HL-60 (cell line): ENCODE results near the gene NRXN3.

ENCODE experiments used
- POLR2AphosphoS5 ChIP-seq: IDR thresholded peaks from 2 replicates; pipeline ENCODE4 v1.6.1; 2012; ENCODE audit warnings: low read depth
- TF ChIP-seq, protein P1 (sequence below): IDR thresholded peaks from one replicate; pipeline ENCODE4 v1.5.1; 2011; ENCODE audit warnings: low read length, control low read depth, inconsistent platforms; ENCODE audit not compliant: insufficient read depth

DNA sequence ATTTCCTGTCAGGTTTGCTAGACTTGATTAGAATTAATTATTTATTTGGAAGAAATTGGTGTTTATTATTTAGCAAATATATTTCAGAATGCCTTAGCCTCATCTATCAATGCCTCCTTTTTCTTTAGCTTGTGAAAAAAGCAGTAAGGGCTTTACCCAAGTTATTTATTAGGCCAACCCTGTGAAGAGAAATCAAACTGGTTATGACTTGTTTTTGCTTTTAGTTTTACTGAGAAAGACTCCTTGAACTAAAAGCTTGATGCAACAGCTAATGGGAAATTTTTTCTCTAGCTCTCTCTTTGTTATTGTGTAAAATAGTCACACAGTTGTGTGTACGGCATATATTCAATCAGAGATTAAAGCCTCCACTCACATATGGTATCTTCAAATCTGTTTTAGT is 1734.3 kb downstream of the NRXN3 start:
- TF ChIP-seq, protein P1, sequence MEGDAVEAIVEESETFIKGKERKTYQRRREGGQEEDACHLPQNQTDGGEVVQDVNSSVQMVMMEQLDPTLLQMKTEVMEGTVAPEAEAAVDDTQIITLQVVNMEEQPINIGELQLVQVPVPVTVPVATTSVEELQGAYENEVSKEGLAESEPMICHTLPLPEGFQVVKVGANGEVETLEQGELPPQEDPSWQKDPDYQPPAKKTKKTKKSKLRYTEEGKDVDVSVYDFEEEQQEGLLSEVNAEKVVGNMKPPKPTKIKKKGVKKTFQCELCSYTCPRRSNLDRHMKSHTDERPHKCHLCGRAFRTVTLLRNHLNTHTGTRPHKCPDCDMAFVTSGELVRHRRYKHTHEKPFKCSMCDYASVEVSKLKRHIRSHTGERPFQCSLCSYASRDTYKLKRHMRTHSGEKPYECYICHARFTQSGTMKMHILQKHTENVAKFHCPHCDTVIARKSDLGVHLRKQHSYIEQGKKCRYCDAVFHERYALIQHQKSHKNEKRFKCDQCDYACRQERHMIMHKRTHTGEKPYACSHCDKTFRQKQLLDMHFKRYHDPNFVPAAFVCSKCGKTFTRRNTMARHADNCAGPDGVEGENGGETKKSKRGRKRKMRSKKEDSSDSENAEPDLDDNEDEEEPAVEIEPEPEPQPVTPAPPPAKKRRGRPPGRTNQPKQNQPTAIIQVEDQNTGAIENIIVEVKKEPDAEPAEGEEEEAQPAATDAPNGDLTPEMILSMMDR = no peak
- no peak for TF ChIP-seq POLR2AphosphoS5
